CD4-positive, alpha-beta T cell treated with Interleukin-17A for 4 hours (primary cell): ENCODE measurements around the gene RHD.
"Not testable (repeated sequence)": the region's sequence is repeated elsewhere in the genome, so short reads cannot be mapped to it uniquely, and the experiment has no call there.

Source experiments
- DNase-seq: peaks from one replicate; pipeline ENCODE4 v3.0.0-alpha.2; 2020; ENCODE audit warnings: mixed read lengths

The RHD gene

GRCh38 chr1:25257196-25257595 lies 15.1 kb upstream of the RHD start:
- no peak for DNase-seq

- DNase-seq = not testable (repeated sequence)
Measured at GRCh38 chr1:25259813-25260212, 12.5 kb upstream of the RHD start.

GRCh38 chr1:25260336-25260735 lies 12.0 kb upstream of the RHD start:
- DNase-seq = not testable (repeated sequence)

- DNase-seq = not testable (repeated sequence)
Measured at GRCh38 chr1:25266554-25267287, 5.6 kb upstream of the RHD start.

GRCh38 chr1:25267288-25268142 lies 4.8 kb upstream of the RHD start:
- DNase-seq = not testable (repeated sequence)

GRCh38 chr1:25268143-25268760 lies 4.1 kb upstream of the RHD start:
- DNase-seq = not testable (repeated sequence)

GRCh38 chr1:25275648-25276047 lies 3.3 kb downstream of the RHD start:
- DNase-seq = not testable (repeated sequence)

GRCh38 chr1:25277295-25277694 lies 5.0 kb downstream of the RHD start:
- not testable (repeated sequence) for DNase-seq

- not testable (repeated sequence) for DNase-seq
Measured at GRCh38 chr1:25278358-25278757, 6.0 kb downstream of the RHD start.

- DNase-seq = not testable (repeated sequence)
Measured at GRCh38 chr1:25278790-25279189, 6.5 kb downstream of the RHD start.

GRCh38 chr1:25279693-25280111 lies 7.4 kb downstream of the RHD start:
- DNase-seq = not testable (repeated sequence)

GRCh38 chr1:25285862-25286261 lies 13.6 kb downstream of the RHD start:
- not testable (repeated sequence) for DNase-seq

GRCh38 chr1:25287164-25287563 lies 14.9 kb downstream of the RHD start:
- DNase-seq = not testable (repeated sequence)

GRCh38 chr1:25288573-25289101 lies 16.3 kb downstream of the RHD start:
- not testable (repeated sequence) for DNase-seq

GRCh38 chr1:25290043-25290442 lies 17.7 kb downstream of the RHD start:
- DNase-seq = not testable (repeated sequence)

- DNase-seq = not testable (repeated sequence)
Measured at GRCh38 chr1:25293426-25293825, 21.1 kb downstream of the RHD start.

GRCh38 chr1:25294889-25295826 lies 22.8 kb downstream of the RHD start:
- not testable (repeated sequence) for DNase-seq

- not testable (repeated sequence) for DNase-seq
Measured at GRCh38 chr1:25296501-25296900, 24.2 kb downstream of the RHD start.

GRCh38 chr1:25300729-25301128 lies 28.4 kb downstream of the RHD start:
- not testable (repeated sequence) for DNase-seq

- not testable (repeated sequence) for DNase-seq
Measured at GRCh38 chr1:25302330-25302729, 30.0 kb downstream of the RHD start.

- not testable (repeated sequence) for DNase-seq
Measured at GRCh38 chr1:25304936-25305335, 32.6 kb downstream of the RHD start.

- not testable (repeated sequence) for DNase-seq
Measured at GRCh38 chr1:25308168-25308567, 35.9 kb downstream of the RHD start.
